Erythroblast (primary cell): ENCODE data around the gene STK32C.

Experiments
- GATA1 ChIP-seq: IDR thresholded peaks from 2 replicates; pipeline ENCODE4 v1.6.1; 2011; ENCODE audit warnings: low read depth, mild to moderate bottlenecking, control low read depth, low read length, moderate library complexity
- POLR2A ChIP-seq: IDR thresholded peaks from 2 replicates; pipeline ENCODE4 v1.6.1; 2011; ENCODE audit warnings: mild to moderate bottlenecking, low read length

DNA sequence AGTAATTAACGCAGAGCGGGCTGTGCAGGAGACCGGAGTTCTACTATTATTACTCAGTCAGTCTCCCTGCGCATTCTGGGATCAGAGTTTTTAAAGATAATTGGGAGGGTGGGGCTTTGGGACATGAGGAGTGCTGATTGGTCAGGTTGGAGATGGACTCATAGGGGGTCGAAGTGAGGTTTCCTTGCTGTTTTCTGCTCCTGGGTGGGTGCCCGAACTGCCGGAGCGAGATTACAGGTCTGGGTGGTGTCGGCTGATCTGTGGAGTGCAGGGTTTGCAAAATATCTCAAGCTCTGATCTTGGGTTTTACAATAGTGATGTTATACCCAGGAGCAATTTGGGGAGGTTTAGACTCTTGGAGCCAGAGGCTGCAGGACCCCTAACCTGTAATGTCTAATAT lies 20.4 kb upstream of the STK32C start:
- TF ChIP-seq POLR2A (no peak), GATA1 (no peak)
